H1 (cell line): Measurements from ENCODE around the gene NOP9. TPM values are rescaled to one million over a fixed set of nuclear protein-coding genes. Genes with fewer than 3 reads are reported as not detected.

Source experiments
- ASH2L ChIP-seq: fragments of 200-600, 300-600 bp; sonication (generic); IDR thresholded peaks from one replicate; pipeline ENCODE4 v1.7.1; 2017; ENCODE audit warnings: low read length
- CBX5 ChIP-seq: fragments of 300-800, 300-1000 bp; sonication (generic); IDR thresholded peaks from 2 replicates; pipeline ENCODE4 v1.7.1; 2016; ENCODE audit warnings: antibody characterized with exemption, low read length, low read depth
- EZH2 ChIP-seq: fragments of 200-600 bp; sonication (generic); IDR thresholded peaks from 2 replicates; pipeline ENCODE4 v1.7.1; 2012; ENCODE audit warnings: low read depth, mild to moderate bottlenecking, moderate library complexity, low read length, inconsistent platforms; ENCODE audit not compliant: severe bottlenecking
- KDM1A ChIP-seq: fragments of 200-600, 300-600 bp; sonication (generic); IDR thresholded peaks from 2 replicates; pipeline ENCODE4 v1.7.1; 2016; ENCODE audit warnings: mild to moderate bottlenecking, low read length, borderline replicate concordance
- polyA plus RNA-seq, 7 experiments: library from polyadenylated mRNA; depleted of rRNA in 3 of 7; stranded (reverse) in 5 of 7; unstranded in 2 of 7; fragments of >200 nt in 5 of 7; fragments of 200-250 nt in 2 of 7; gene quantifications; 1 replicate in 5 of 7; 2 replicates in 1 of 7; 4 replicates in 1 of 7; pipeline versions ENCODE4 v1.2.1 to v1.2.3, GENCODE V29; 2011 to 2013; ENCODE audit warnings: missing spikeins in 2 of 7, mixed read lengths in 2 of 7
- total RNA-seq: library from RNA; stranded (reverse); fragmentation: NEBNext Ultra II Directional; extraction: Animal tissue kit (Norgen Biotek cat#: 25700); gene quantifications from 2 replicates; pipeline ENCODE4 v1.2.1, GENCODE V29; 2021

Gene NOP9
- total and polyA plus RNA-seq, 2 of the 8 experiments (the other 6 are each of a cell fraction or from before 2014, with no cell fraction given), result 17.8 to 34.8 TPM

- no peak for TF ChIP-seq CBX5
- TF ChIP-seq KDM1A, result no peak
- no peak for TF ChIP-seq ASH2L
- no peak for TF ChIP-seq EZH2
Observed at GRCh38 chr14:24272467-24272866, 27.2 kb upstream of the NOP9 start (continued).
